ENCODE measurements around the gene SNAPC3. TPM values are rescaled to one million over a fixed set of nuclear protein-coding genes. Genes with fewer than 3 reads are reported as not detected.

The SNAPC3 gene
- total RNA-seq, 1 experiment from 2014 or later = 63.0 TPM

GRCh38 chr9:15386465-15386864 lies 36.2 kb upstream of the SNAPC3 start:
- Histone ChIP-seq H3K4me1 (ENCODE audit: low read length) (no peaks in the 10 kb centered on the region), H3K79me2 (ENCODE audit: low read length) (no peaks in the 10 kb centered on the region), H3K9me3 (ENCODE audit: low read length) (no peaks in the 10 kb centered on the region), H3K36me3 (ENCODE audit: insufficient read depth, low read length) (no peaks in the 10 kb centered on the region), H3K9ac (ENCODE audit: low read length) (no peak overlapping the region), H3K4me3 (ENCODE audit: low read length) (no peak overlapping the region), H3K4me2 (ENCODE audit: low read depth, low read length, poor library complexity, severe bottlenecking) (no peak overlapping the region), H3K9me2 (replicated peaks; ENCODE audit: insufficient read depth, low read length) (no peaks in the 10 kb centered on the region), H2AFZ (ENCODE audit: low read length) (no peak overlapping the region), H4K20me1 (ENCODE audit: insufficient read depth, low read depth, low read length) (no peaks in the 10 kb centered on the region), H3K27me3 (ENCODE audit: low read length) (no peaks in the 10 kb centered on the region), H3K27ac (ENCODE audit: low read length) (no peak overlapping the region)
- DNase-seq = no peak

- H3K9me3 ChIP-seq (ENCODE audit: low read length) = no peaks in the 10 kb centered on the region
- H3K79me2 ChIP-seq (ENCODE audit: low read length) = no peaks in the 10 kb centered on the region
- H3K27ac ChIP-seq (ENCODE audit: low read length) = no peak overlapping the region
- no peak overlapping the region for H3K9ac ChIP-seq (ENCODE audit: low read length)
- H3K27me3 ChIP-seq (ENCODE audit: low read length) = no peaks in the 10 kb centered on the region
- no peaks in the 10 kb centered on the region for H3K36me3 ChIP-seq (ENCODE audit: insufficient read depth, low read length)
- no peaks in the 10 kb centered on the region for H4K20me1 ChIP-seq (ENCODE audit: insufficient read depth, low read depth, low read length)
- H3K4me3 ChIP-seq (ENCODE audit: low read length) = no peak overlapping the region
- H3K4me1 ChIP-seq (ENCODE audit: low read length) = no peaks in the 10 kb centered on the region
- H3K4me2 ChIP-seq (ENCODE audit: low read depth, low read length, poor library complexity, severe bottlenecking) = no peak overlapping the region
- no peaks in the 10 kb centered on the region for H3K9me2 ChIP-seq (replicated peaks; ENCODE audit: insufficient read depth, low read length)
- no peak for DNase-seq
- no peak overlapping the region for H2AFZ ChIP-seq (ENCODE audit: low read length)
These were observed 33.5 kb upstream of the SNAPC3 start for GRCh38 chr9:15389173-15389572.

- Histone ChIP-seq H3K27me3 (ENCODE audit: low read length) (no peaks in the 10 kb centered on the region), H3K79me2 (ENCODE audit: low read length) (no peaks in the 10 kb centered on the region), H3K9me3 (ENCODE audit: low read length) (no peaks in the 10 kb centered on the region), H3K36me3 (ENCODE audit: insufficient read depth, low read length) (no peaks in the 10 kb centered on the region), H4K20me1 (ENCODE audit: insufficient read depth, low read depth, low read length) (no peaks in the 10 kb centered on the region), H2AFZ (ENCODE audit: low read length) (no peak overlapping the region), H3K4me3 (ENCODE audit: low read length) (no peak overlapping the region), H3K27ac (ENCODE audit: low read length) (no peak overlapping the region), H3K4me1 (ENCODE audit: low read length) (no peaks in the 10 kb centered on the region), H3K9me2 (replicated peaks; ENCODE audit: insufficient read depth, low read length) (no peaks in the 10 kb centered on the region), H3K4me2 (ENCODE audit: low read depth, low read length, poor library complexity, severe bottlenecking) (no peak overlapping the region), H3K9ac (ENCODE audit: low read length) (no peak overlapping the region)
- no peak for DNase-seq
These were observed 33.0 kb upstream of the SNAPC3 start for GRCh38 chr9:15389631-15390030.

GRCh38 chr9:15390201-15390600 lies 32.5 kb upstream of the SNAPC3 start:
- no peaks in the 10 kb centered on the region for H3K27me3 ChIP-seq (ENCODE audit: low read length)
- DNase-seq = no peak
- H3K9me3 ChIP-seq (ENCODE audit: low read length) = no peaks in the 10 kb centered on the region
- no peak overlapping the region for H3K27ac ChIP-seq (ENCODE audit: low read length)
- H3K4me1 ChIP-seq (ENCODE audit: low read length) = no peaks in the 10 kb centered on the region
- no peak overlapping the region for H3K4me3 ChIP-seq (ENCODE audit: low read length)
- no peak overlapping the region for H2AFZ ChIP-seq (ENCODE audit: low read length)
- H3K9ac ChIP-seq (ENCODE audit: low read length) = no peak overlapping the region
- H3K4me2 ChIP-seq (ENCODE audit: low read depth, low read length, poor library complexity, severe bottlenecking) = no peak overlapping the region
- no peaks in the 10 kb centered on the region for H3K79me2 ChIP-seq (ENCODE audit: low read length)
- no peaks in the 10 kb centered on the region for H4K20me1 ChIP-seq (ENCODE audit: insufficient read depth, low read depth, low read length)
- no peaks in the 10 kb centered on the region for H3K9me2 ChIP-seq (replicated peaks; ENCODE audit: insufficient read depth, low read length)
- H3K36me3 ChIP-seq (ENCODE audit: insufficient read depth, low read length) = no peaks in the 10 kb centered on the region

GRCh38 chr9:15392363-15392762 lies 30.3 kb upstream of the SNAPC3 start:
- H3K4me2 ChIP-seq (ENCODE audit: low read depth, low read length, poor library complexity, severe bottlenecking) = no peak overlapping the region
- no peaks in the 10 kb centered on the region for H3K9me3 ChIP-seq (ENCODE audit: low read length)
- H3K4me3 ChIP-seq (ENCODE audit: low read length) = no peak overlapping the region
- no peak overlapping the region for H3K27ac ChIP-seq (ENCODE audit: low read length)
- H4K20me1 ChIP-seq (ENCODE audit: insufficient read depth, low read depth, low read length) = no peaks in the 10 kb centered on the region
- no peaks in the 10 kb centered on the region for H3K27me3 ChIP-seq (ENCODE audit: low read length)
- DNase-seq = no peak
- no peak overlapping the region for H3K9ac ChIP-seq (ENCODE audit: low read length)
- no peaks in the 10 kb centered on the region for H3K79me2 ChIP-seq (ENCODE audit: low read length)
- H3K9me2 ChIP-seq (replicated peaks; ENCODE audit: insufficient read depth, low read length) = no peaks in the 10 kb centered on the region
- H3K36me3 ChIP-seq (ENCODE audit: insufficient read depth, low read length) = no peaks in the 10 kb centered on the region
- H2AFZ ChIP-seq (ENCODE audit: low read length) = no peak overlapping the region
- H3K4me1 ChIP-seq (ENCODE audit: low read length) = no peaks in the 10 kb centered on the region

- Histone ChIP-seq H3K27ac (ENCODE audit: low read length) (no peak overlapping the region), H3K4me2 (ENCODE audit: low read depth, low read length, poor library complexity, severe bottlenecking) (no peak overlapping the region), H3K9me3 (ENCODE audit: low read length) (no peaks in the 10 kb centered on the region), H3K4me3 (ENCODE audit: low read length) (no peak overlapping the region), H2AFZ (ENCODE audit: low read length) (no peak overlapping the region), H3K36me3 (ENCODE audit: insufficient read depth, low read length) (no peaks in the 10 kb centered on the region), H3K9ac (ENCODE audit: low read length) (no peak overlapping the region), H3K79me2 (ENCODE audit: low read length) (no peaks in the 10 kb centered on the region), H3K4me1 (ENCODE audit: low read length) (no peaks in the 10 kb centered on the region), H3K27me3 (ENCODE audit: low read length) (0 out of 2 replicates have a peak, but pooled peaks cover 2% of the 10 kb centered on the region), H3K9me2 (replicated peaks; ENCODE audit: insufficient read depth, low read length) (no peaks in the 10 kb centered on the region), H4K20me1 (ENCODE audit: insufficient read depth, low read depth, low read length) (no peaks in the 10 kb centered on the region)
- no peak for DNase-seq
These were observed 22.3 kb upstream of the SNAPC3 start for GRCh38 chr9:15400281-15400941.

GRCh38 chr9:15401266-15401665 lies 21.4 kb upstream of the SNAPC3 start:
- Histone ChIP-seq H3K27ac (ENCODE audit: low read length) (no peak overlapping the region), H3K27me3 (ENCODE audit: low read length) (0 out of 2 replicates have a peak, but pooled peaks cover 2% of the 10 kb centered on the region), H4K20me1 (ENCODE audit: insufficient read depth, low read depth, low read length) (no peaks in the 10 kb centered on the region), H3K4me3 (ENCODE audit: low read length) (no peak overlapping the region), H3K36me3 (ENCODE audit: insufficient read depth, low read length) (no peaks in the 10 kb centered on the region), H3K9me2 (replicated peaks; ENCODE audit: insufficient read depth, low read length) (no peaks in the 10 kb centered on the region), H3K9ac (ENCODE audit: low read length) (no peak overlapping the region), H3K9me3 (ENCODE audit: low read length) (no peaks in the 10 kb centered on the region), H3K4me1 (ENCODE audit: low read length) (no peaks in the 10 kb centered on the region), H3K79me2 (ENCODE audit: low read length) (no peaks in the 10 kb centered on the region), H2AFZ (ENCODE audit: low read length) (no peak overlapping the region), H3K4me2 (ENCODE audit: low read depth, low read length, poor library complexity, severe bottlenecking) (no peak overlapping the region)
- DNase-seq = no peak

- no peaks in the 10 kb centered on the region for H3K9me2 ChIP-seq (replicated peaks; ENCODE audit: insufficient read depth, low read length)
- H3K79me2 ChIP-seq (ENCODE audit: low read length) = no peaks in the 10 kb centered on the region
- no peak overlapping the region for H3K4me2 ChIP-seq (ENCODE audit: low read depth, low read length, poor library complexity, severe bottlenecking)
- no peaks in the 10 kb centered on the region for H3K4me1 ChIP-seq (ENCODE audit: low read length)
- H3K9ac ChIP-seq (ENCODE audit: low read length) = no peak overlapping the region
- H3K36me3 ChIP-seq (ENCODE audit: insufficient read depth, low read length) = no peaks in the 10 kb centered on the region
- no peak overlapping the region for H3K4me3 ChIP-seq (ENCODE audit: low read length)
- DNase-seq = peak; percentile 84
- no peaks in the 10 kb centered on the region for H3K9me3 ChIP-seq (ENCODE audit: low read length)
- 0 out of 2 replicates have a peak, but pooled peaks cover 2% of the 10 kb centered on the region for H3K27me3 ChIP-seq (ENCODE audit: low read length)
- H4K20me1 ChIP-seq (ENCODE audit: insufficient read depth, low read depth, low read length) = no peaks in the 10 kb centered on the region
- H2AFZ ChIP-seq (ENCODE audit: low read length) = no peak overlapping the region
- H3K27ac ChIP-seq (ENCODE audit: low read length) = no peak overlapping the region
These were observed 19.5 kb upstream of the SNAPC3 start for GRCh38 chr9:15403155-15403554.
